ENCODE measurements around the gene CNTF.

GRCh38 chr11:58582437-58582836 lies 40.0 kb upstream of the CNTF start:
- TF ChIP-seq CTCF (conservative IDR thresholded peaks at IDR 0.05; ENCODE audit: low read depth, low read length) = no peak
- no peak for TF ChIP-seq EZH2 (IDR thresholded peaks at IDR 0.05; ENCODE audit: borderline replicate concordance, low read depth, low read length, poor library complexity, severe bottlenecking)

Measured in A673 (cell line).